Measurements from ENCODE around the gene SLC7A10.

The SLC7A10 gene

GRCh38 chr19:33199441-33200265 is 26.0 kb downstream of the SLC7A10 start:
- H3K9ac ChIP-seq (ENCODE audit: low read length in 2 of 2) = no peak overlapping the region
- peaks cover 13 to 15% of the 10 kb centered on the region in 2 donors for H3K36me3 ChIP-seq (ENCODE audit: control insufficient read depth in 2 of 2, insufficient read depth in 2 of 2, low read length in 2 of 2)

GRCh38 chr19:33198169-33198568 is 27.5 kb downstream of the SLC7A10 start:
- H3K27ac ChIP-seq (ENCODE audit: low read length) = no peak overlapping the region
- H3K4me1 ChIP-seq (ENCODE audit: control insufficient read depth, insufficient read depth, low read length) = peaks cover 15% of the 10 kb centered on the region
- no peak overlapping the region for H3K4me3 ChIP-seq (ENCODE audit: low read length in 2 of 2)
- no peaks in the 10 kb centered on the region for H3K27me3 ChIP-seq (ENCODE audit: control insufficient read depth in 1 of 2, insufficient read depth in 2 of 2, low read length in 2 of 2)
- no peaks in the 10 kb centered on the region for H3K9me3 ChIP-seq (ENCODE audit: control insufficient read depth in 2 of 2, low read length in 2 of 2)
- H3K36me3 ChIP-seq (ENCODE audit: control insufficient read depth in 2 of 2, insufficient read depth in 2 of 2, low read length in 2 of 2) = peaks cover 10% of the 10 kb centered on the region in 2 donors
- H3K9ac ChIP-seq (ENCODE audit: low read length in 2 of 2) = no peak overlapping the region

More at GRCh38 chr19:33199441-33200265, 26.0 kb downstream of the SLC7A10 start:
- Histone ChIP-seq H3K27me3 (ENCODE audit: control insufficient read depth in 1 of 2, insufficient read depth in 2 of 2, low read length in 2 of 2) (no peaks in the 10 kb centered on the region), H3K4me1 (ENCODE audit: control insufficient read depth, insufficient read depth, low read length) (peaks cover 13% of the 10 kb centered on the region), H3K4me3 (ENCODE audit: low read length in 2 of 2) (no peak overlapping the region), H3K27ac (ENCODE audit: low read length) (no peak overlapping the region), H3K9me3 (ENCODE audit: control insufficient read depth in 2 of 2, low read length in 2 of 2) (no peaks in the 10 kb centered on the region)

- peaks cover 6 to 7% of the 10 kb centered on the region in 2 donors for H3K36me3 ChIP-seq (ENCODE audit: control insufficient read depth in 2 of 2, insufficient read depth in 2 of 2, low read length in 2 of 2)
- H3K4me1 ChIP-seq (ENCODE audit: control insufficient read depth, insufficient read depth, low read length) = peaks cover 15% of the 10 kb centered on the region
- H3K9ac ChIP-seq (ENCODE audit: low read length in 2 of 2) = no peak overlapping the region
- no peaks in the 10 kb centered on the region for H3K27me3 ChIP-seq (ENCODE audit: control insufficient read depth in 1 of 2, insufficient read depth in 2 of 2, low read length in 2 of 2)
- no peaks in the 10 kb centered on the region for H3K9me3 ChIP-seq (ENCODE audit: control insufficient read depth in 2 of 2, low read length in 2 of 2)
- no peak overlapping the region for H3K4me3 ChIP-seq (ENCODE audit: low read length in 2 of 2)
- H3K27ac ChIP-seq (ENCODE audit: low read length) = no peak overlapping the region
Measured at GRCh38 chr19:33197591-33198000, 28.1 kb downstream of the SLC7A10 start.

- H3K27ac ChIP-seq (ENCODE audit: low read length) = no peak overlapping the region
- no peak overlapping the region for H3K4me3 ChIP-seq (ENCODE audit: low read length in 2 of 2)
- H3K9me3 ChIP-seq (ENCODE audit: control insufficient read depth in 2 of 2, low read length in 2 of 2) = no peaks in the 10 kb centered on the region
- H3K9ac ChIP-seq (ENCODE audit: low read length in 2 of 2) = no peak overlapping the region
- H3K27me3 ChIP-seq (ENCODE audit: control insufficient read depth in 1 of 2, insufficient read depth in 2 of 2, low read length in 2 of 2) = no peaks in the 10 kb centered on the region
- H3K4me1 ChIP-seq (ENCODE audit: control insufficient read depth, insufficient read depth, low read length) = peaks cover 15% of the 10 kb centered on the region
- peaks cover 2 to 7% of the 10 kb centered on the region in 2 donors for H3K36me3 ChIP-seq (ENCODE audit: control insufficient read depth in 2 of 2, insufficient read depth in 2 of 2, low read length in 2 of 2)
Measured at GRCh38 chr19:33196446-33197193, 29.0 kb downstream of the SLC7A10 start.

GRCh38 chr19:33195645-33196347 is 29.9 kb downstream of the SLC7A10 start:
- peak overlapping the region; percentile 65 to 77 for H3K4me3 ChIP-seq (ENCODE audit: low read length in 2 of 2)
- peak overlapping the region; percentile 64 to 75 for H3K9ac ChIP-seq (ENCODE audit: low read length in 2 of 2)
- H3K36me3 ChIP-seq (ENCODE audit: control insufficient read depth in 2 of 2, insufficient read depth in 2 of 2, low read length in 2 of 2) = peaks cover 2 to 7% of the 10 kb centered on the region in 2 donors
- no peaks in the 10 kb centered on the region for H3K9me3 ChIP-seq (ENCODE audit: control insufficient read depth in 2 of 2, low read length in 2 of 2)
- H3K27me3 ChIP-seq (ENCODE audit: control insufficient read depth in 1 of 2, insufficient read depth in 2 of 2, low read length in 2 of 2) = no peaks in the 10 kb centered on the region
- H3K27ac ChIP-seq (ENCODE audit: low read length) = no peak overlapping the region
- peaks cover 15% of the 10 kb centered on the region for H3K4me1 ChIP-seq (ENCODE audit: control insufficient read depth, insufficient read depth, low read length)

- Histone ChIP-seq H3K4me1 (ENCODE audit: control insufficient read depth, insufficient read depth, low read length) (peaks cover 15% of the 10 kb centered on the region), H3K4me3 (ENCODE audit: low read length in 2 of 2) (peak overlapping the region; percentile 65 to 77), H3K9ac (ENCODE audit: low read length in 2 of 2) (peak overlapping the region; percentile 64 to 75), H3K36me3 (ENCODE audit: control insufficient read depth in 2 of 2, insufficient read depth in 2 of 2, low read length in 2 of 2) (peaks cover 2 to 7% of the 10 kb centered on the region in 2 donors), H3K27me3 (ENCODE audit: control insufficient read depth in 1 of 2, insufficient read depth in 2 of 2, low read length in 2 of 2) (no peaks in the 10 kb centered on the region), H3K9me3 (ENCODE audit: control insufficient read depth in 2 of 2, low read length in 2 of 2) (no peaks in the 10 kb centered on the region), H3K27ac (ENCODE audit: low read length) (no peak overlapping the region)
Measured at GRCh38 chr19:33194886-33195644, 30.6 kb downstream of the SLC7A10 start.

- Histone ChIP-seq H3K4me1 (ENCODE audit: control insufficient read depth, insufficient read depth, low read length) (peaks cover 15% of the 10 kb centered on the region), H3K9me3 (ENCODE audit: control insufficient read depth in 2 of 2, low read length in 2 of 2) (no peaks in the 10 kb centered on the region), H3K27me3 (ENCODE audit: control insufficient read depth in 1 of 2, insufficient read depth in 2 of 2, low read length in 2 of 2) (no peaks in the 10 kb centered on the region), H3K27ac (ENCODE audit: low read length) (no peak overlapping the region), H3K36me3 (ENCODE audit: control insufficient read depth in 2 of 2, insufficient read depth in 2 of 2, low read length in 2 of 2) (peaks cover 2 to 7% of the 10 kb centered on the region in 2 donors), H3K9ac (ENCODE audit: low read length in 2 of 2) (no peak overlapping the region), H3K4me3 (ENCODE audit: low read length in 2 of 2) (peak overlapping the region in 1 of 2 donors; percentile 77)
Measured at GRCh38 chr19:33194532-33194885, 31.1 kb downstream of the SLC7A10 start.

- peak within 1 kb of the TSS; percentile 18 for H3K27ac ChIP-seq (ENCODE audit: low read length)
- H3K36me3 ChIP-seq (ENCODE audit: control insufficient read depth in 2 of 2, insufficient read depth in 2 of 2, low read length in 2 of 2) = peaks cover 2 to 7% of the 10 kb centered on the region in 2 donors
- no peaks in the 10 kb centered on the region for H3K9me3 ChIP-seq (ENCODE audit: control insufficient read depth in 2 of 2, low read length in 2 of 2)
- peaks cover 15% of the 10 kb centered on the region for H3K4me1 ChIP-seq (ENCODE audit: control insufficient read depth, insufficient read depth, low read length)
- peak within 1 kb of the TSS; percentile 64 to 75 for H3K9ac ChIP-seq (ENCODE audit: low read length in 2 of 2)
- H3K27me3 ChIP-seq (ENCODE audit: control insufficient read depth in 1 of 2, insufficient read depth in 2 of 2, low read length in 2 of 2) = no peaks in the 10 kb centered on the region
- peak within 1 kb of the TSS; percentile 65 to 77 for H3K4me3 ChIP-seq (ENCODE audit: low read length in 2 of 2)
Measured at GRCh38 chr19:33193865-33194362, 31.7 kb downstream of the SLC7A10 start, which contains the start of gene LRP3. Gene LRP3, plus strand, starts transcription at chr19:33194330. Its CDS starts 456 bp downstream, at chr19:33194786.

- Histone ChIP-seq H3K27me3 (ENCODE audit: control insufficient read depth in 1 of 2, insufficient read depth in 2 of 2, low read length in 2 of 2) (no peaks in the 10 kb centered on the region), H3K36me3 (ENCODE audit: control insufficient read depth in 2 of 2, insufficient read depth in 2 of 2, low read length in 2 of 2) (peaks cover 0 to 7% of the 10 kb centered on the region in 2 donors), H3K9me3 (ENCODE audit: control insufficient read depth in 2 of 2, low read length in 2 of 2) (no peaks in the 10 kb centered on the region), H3K9ac (ENCODE audit: low read length in 2 of 2) (peak overlapping the region in 1 of 2 donors; percentile 50), H3K27ac (ENCODE audit: low read length) (peak overlapping the region; percentile 18), H3K4me1 (ENCODE audit: control insufficient read depth, insufficient read depth, low read length) (peaks cover 15% of the 10 kb centered on the region), H3K4me3 (ENCODE audit: low read length in 2 of 2) (peak overlapping the region in 1 of 2 donors; percentile 65)
Measured at GRCh38 chr19:33193269-33193864, 32.3 kb downstream of the SLC7A10 start.
